NCI-H2081 (cell line): Measurements from ENCODE around the gene ACSS1.

Experiments
- DNase-seq, 2 experiments: peaks; one replicate each; lab custom pipeline; 2025; lab: John Stamatoyannopoulos, UW

The ACSS1 gene

GRCh38 chr20:25058847-25059810 is 1.2 kb upstream of the ACSS1 start:
- DNase-seq: no peak

GRCh38 chr20:25057234-25058050 is 497 bp downstream of the ACSS1 start:
- peak; percentile 7 to 19 for DNase-seq

- DNase-seq: no peak
Measured at GRCh38 chr20:25056690-25057233, 1.2 kb downstream of the ACSS1 start.

- DNase-seq: no peak
Measured at GRCh38 chr20:25055711-25056495, 2.0 kb downstream of the ACSS1 start.

GRCh38 chr20:25054995-25055629 is 2.8 kb downstream of the ACSS1 start:
- DNase-seq: no peak

GRCh38 chr20:25054096-25054820 is 3.7 kb downstream of the ACSS1 start:
- no peak for DNase-seq

GRCh38 chr20:25053255-25054031 is 4.5 kb downstream of the ACSS1 start:
- no peak for DNase-seq

GRCh38 chr20:25052255-25053194 is 5.4 kb downstream of the ACSS1 start:
- DNase-seq: no peak

GRCh38 chr20:25051386-25052155 is 6.4 kb downstream of the ACSS1 start:
- no peak for DNase-seq

GRCh38 chr20:25050501-25051350 is 7.2 kb downstream of the ACSS1 start:
- DNase-seq: no peak

GRCh38 chr20:25050082-25050481 is 7.9 kb downstream of the ACSS1 start:
- DNase-seq: no peak

GRCh38 chr20:25049261-25050060 is 8.5 kb downstream of the ACSS1 start:
- DNase-seq: no peak

- DNase-seq: no peak
Measured at GRCh38 chr20:25048519-25048952, 9.4 kb downstream of the ACSS1 start.

GRCh38 chr20:25047766-25048165 is 10.2 kb downstream of the ACSS1 start:
- DNase-seq: no peak

- no peak for DNase-seq
Measured at GRCh38 chr20:25046736-25047666, 10.9 kb downstream of the ACSS1 start.
